Measurements from ENCODE around the gene SH3BP1. TPM values are rescaled to one million over a fixed set of nuclear protein-coding genes. Genes with fewer than 3 reads are reported as not detected.

SH3BP1 gene
- total and polyA plus RNA-seq, 2 of the 13 experiments (the other 11 are each of a cell fraction or from before 2014, with no cell fraction given): 8.4 to 18.5 TPM

DNA sequence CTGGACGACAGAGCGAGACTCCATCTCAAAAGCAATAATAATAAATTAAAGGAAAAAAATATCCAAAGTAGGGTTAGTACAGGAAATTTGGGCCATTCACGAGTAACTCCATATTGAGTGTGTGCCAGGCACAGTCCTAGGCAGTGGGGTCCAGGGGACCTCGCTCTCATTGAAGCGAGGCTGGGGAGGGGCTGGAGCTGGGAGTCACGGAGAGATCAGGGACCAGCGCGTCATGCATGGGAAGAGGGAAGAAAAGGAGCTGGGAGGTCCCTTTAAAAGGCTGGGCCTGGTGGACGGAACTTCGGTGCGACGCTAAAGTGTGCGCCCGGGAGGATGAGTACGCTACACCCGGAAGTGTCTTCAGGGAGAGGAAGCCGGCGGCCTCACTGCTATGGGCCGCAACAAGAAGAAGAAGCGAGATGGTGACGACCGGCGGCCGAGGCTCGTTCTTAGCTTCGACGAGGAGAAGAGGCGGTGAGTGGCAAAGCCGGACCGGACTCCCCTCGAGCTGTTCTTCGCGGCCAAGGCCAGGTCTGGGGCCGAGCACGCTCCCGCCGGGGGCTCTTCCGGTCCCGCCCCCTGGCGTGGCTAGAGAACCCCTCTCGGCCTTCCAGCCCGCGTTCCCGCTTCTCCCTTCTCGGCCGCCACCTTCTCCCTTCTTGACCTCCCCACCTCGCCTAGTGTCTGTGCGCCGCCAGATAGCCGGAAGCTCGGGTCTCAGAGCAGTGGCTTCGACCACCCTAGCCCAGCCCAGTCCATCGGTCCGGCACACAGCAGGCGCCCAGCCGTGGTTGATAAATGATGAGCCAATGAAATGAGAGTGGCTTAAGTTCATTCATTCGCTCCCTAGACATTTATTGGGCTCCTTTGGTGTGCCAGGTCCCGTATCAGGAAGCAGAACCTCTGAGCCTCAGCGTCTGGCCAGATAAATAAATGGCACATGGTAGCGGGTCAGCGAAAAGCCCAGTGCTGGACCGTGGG lies 46.8 kb downstream of the SH3BP1 start, which contains the start of gene NOL12 (continued):
- TF ChIP-seq ZNF350 (CRISPR knock-in tag; IDR thresholded peaks at IDR 0.05; ENCODE audit: borderline replicate concordance, low read depth) (peak; percentile 93), SATB2 (CRISPR knock-in tag; IDR thresholded peaks at IDR 0.05) (no peak), ZNF552 (CRISPR knock-in tag; IDR thresholded peaks at IDR 0.05; ENCODE audit: borderline replicate concordance) (peak; percentile 37; the same call in 1 of the 2 replicates), ZNF619 (CRISPR knock-in tag; IDR thresholded peaks at IDR 0.05) (no peak; the same call in 1 of the 2 replicates), ZNF598 (CRISPR knock-in tag; IDR thresholded peaks at IDR 0.05; ENCODE audit: borderline replicate concordance) (peak; percentile 79; the same call in 1 of the 2 replicates), EED (CRISPR knock-in tag; IDR thresholded peaks at IDR 0.05) (peak; percentile 89), ZSCAN30 (CRISPR knock-in tag; IDR thresholded peaks at IDR 0.05) (no peak), MAFG (CRISPR knock-in tag; IDR thresholded peaks at IDR 0.05) (no peak), HNRNPL (IDR thresholded peaks at IDR 0.05; ENCODE audit: low read depth, low read length) (0 out of 2 replicates have a peak, but pooled peaks have one; percentile 25), KDM6A (CRISPR knock-in tag; IDR thresholded peaks at IDR 0.05; ENCODE audit: low read depth) (no peak), ZNF83 (CRISPR knock-in tag; IDR thresholded peaks at IDR 0.05; ENCODE audit: borderline replicate concordance) (no peak), NFE2L1 (CRISPR knock-in tag; IDR thresholded peaks at IDR 0.05; ENCODE audit: borderline replicate concordance) (no peak), HOXA5 (CRISPR knock-in tag; IDR thresholded peaks at IDR 0.05) (peak; percentile 75), ZNF713 (CRISPR knock-in tag; IDR thresholded peaks at IDR 0.05) (no peak), MEF2D (CRISPR knock-in tag; IDR thresholded peaks at IDR 0.05) (peak; percentile 47; the same call in 1 of the 2 replicates), JDP2 (CRISPR knock-in tag; IDR thresholded peaks at IDR 0.05; ENCODE audit: borderline replicate concordance) (no peak), ZKSCAN1 (IDR thresholded peaks at IDR 0.05; ENCODE audit: low read length) (no peak)
- TF ChIP-seq, protein P1, sequence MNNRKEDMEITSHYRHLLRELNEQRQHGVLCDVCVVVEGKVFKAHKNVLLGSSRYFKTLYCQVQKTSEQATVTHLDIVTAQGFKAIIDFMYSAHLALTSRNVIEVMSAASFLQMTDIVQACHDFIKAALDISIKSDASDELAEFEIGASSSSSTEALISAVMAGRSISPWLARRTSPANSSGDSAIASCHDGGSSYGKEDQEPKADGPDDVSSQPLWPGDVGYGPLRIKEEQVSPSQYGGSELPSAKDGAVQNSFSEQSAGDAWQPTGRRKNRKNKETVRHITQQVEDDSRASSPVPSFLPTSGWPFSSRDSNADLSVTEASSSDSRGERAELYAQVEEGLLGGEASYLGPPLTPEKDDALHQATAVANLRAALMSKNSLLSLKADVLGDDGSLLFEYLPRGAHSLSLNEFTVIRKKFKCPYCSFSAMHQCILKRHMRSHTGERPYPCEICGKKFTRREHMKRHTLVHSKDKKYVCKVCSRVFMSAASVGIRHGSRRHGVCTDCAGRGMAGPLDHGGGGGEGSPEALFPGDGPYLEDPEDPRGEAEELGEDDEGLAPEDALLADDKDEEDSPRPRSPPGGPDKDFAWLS (CRISPR knock-in tag; IDR thresholded peaks at IDR 0.05; ENCODE audit: borderline replicate concordance): no peak
- TF ChIP-seq, protein P2, sequence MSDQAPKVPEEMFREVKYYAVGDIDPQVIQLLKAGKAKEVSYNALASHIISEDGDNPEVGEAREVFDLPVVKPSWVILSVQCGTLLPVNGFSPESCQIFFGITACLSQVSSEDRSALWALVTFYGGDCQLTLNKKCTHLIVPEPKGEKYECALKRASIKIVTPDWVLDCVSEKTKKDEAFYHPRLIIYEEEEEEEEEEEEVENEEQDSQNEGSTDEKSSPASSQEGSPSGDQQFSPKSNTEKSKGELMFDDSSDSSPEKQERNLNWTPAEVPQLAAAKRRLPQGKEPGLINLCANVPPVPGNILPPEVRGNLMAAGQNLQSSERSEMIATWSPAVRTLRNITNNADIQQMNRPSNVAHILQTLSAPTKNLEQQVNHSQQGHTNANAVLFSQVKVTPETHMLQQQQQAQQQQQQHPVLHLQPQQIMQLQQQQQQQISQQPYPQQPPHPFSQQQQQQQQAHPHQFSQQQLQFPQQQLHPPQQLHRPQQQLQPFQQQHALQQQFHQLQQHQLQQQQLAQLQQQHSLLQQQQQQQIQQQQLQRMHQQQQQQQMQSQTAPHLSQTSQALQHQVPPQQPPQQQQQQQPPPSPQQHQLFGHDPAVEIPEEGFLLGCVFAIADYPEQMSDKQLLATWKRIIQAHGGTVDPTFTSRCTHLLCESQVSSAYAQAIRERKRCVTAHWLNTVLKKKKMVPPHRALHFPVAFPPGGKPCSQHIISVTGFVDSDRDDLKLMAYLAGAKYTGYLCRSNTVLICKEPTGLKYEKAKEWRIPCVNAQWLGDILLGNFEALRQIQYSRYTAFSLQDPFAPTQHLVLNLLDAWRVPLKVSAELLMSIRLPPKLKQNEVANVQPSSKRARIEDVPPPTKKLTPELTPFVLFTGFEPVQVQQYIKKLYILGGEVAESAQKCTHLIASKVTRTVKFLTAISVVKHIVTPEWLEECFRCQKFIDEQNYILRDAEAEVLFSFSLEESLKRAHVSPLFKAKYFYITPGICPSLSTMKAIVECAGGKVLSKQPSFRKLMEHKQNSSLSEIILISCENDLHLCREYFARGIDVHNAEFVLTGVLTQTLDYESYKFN (CRISPR knock-in tag; conservative IDR thresholded peaks at IDR 0.05): 0 out of 2 replicates have a peak, but pooled peaks have one; percentile 48
- TF ChIP-seq, protein P3, sequence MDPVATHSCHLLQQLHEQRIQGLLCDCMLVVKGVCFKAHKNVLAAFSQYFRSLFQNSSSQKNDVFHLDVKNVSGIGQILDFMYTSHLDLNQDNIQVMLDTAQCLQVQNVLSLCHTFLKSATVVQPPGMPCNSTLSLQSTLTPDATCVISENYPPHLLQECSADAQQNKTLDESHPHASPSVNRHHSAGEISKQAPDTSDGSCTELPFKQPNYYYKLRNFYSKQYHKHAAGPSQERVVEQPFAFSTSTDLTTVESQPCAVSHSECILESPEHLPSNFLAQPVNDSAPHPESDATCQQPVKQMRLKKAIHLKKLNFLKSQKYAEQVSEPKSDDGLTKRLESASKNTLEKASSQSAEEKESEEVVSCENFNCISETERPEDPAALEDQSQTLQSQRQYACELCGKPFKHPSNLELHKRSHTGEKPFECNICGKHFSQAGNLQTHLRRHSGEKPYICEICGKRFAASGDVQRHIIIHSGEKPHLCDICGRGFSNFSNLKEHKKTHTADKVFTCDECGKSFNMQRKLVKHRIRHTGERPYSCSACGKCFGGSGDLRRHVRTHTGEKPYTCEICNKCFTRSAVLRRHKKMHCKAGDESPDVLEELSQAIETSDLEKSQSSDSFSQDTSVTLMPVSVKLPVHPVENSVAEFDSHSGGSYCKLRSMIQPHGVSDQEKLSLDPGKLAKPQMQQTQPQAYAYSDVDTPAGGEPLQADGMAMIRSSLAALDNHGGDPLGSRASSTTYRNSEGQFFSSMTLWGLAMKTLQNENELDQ (CRISPR knock-in tag; IDR thresholded peaks at IDR 0.05; ENCODE audit: borderline replicate concordance): no peak

Data from HepG2 (cell line).